ENCODE results near the gene IFNW1.

The IFNW1 gene

GRCh38 chr9:21104787-21105186, 36.8 kb downstream of the IFNW1 start:
- TF ChIP-seq CTCF (IDR thresholded peaks at IDR 0.05; ENCODE audit: insufficient read depth, low read depth, low read length, missing control alignments) = no peak
- H3K4me3 ChIP-seq (ENCODE audit: low read depth, low read length) = no peak overlapping the region
- no peak for DNase-seq (ENCODE audit: low read depth)

GRCh38 chr9:21102305-21102704, 39.3 kb downstream of the IFNW1 start:
- TF ChIP-seq CTCF (IDR thresholded peaks at IDR 0.05; ENCODE audit: insufficient read depth, low read depth, low read length, missing control alignments) = no peak
- no peak overlapping the region for H3K4me3 ChIP-seq (ENCODE audit: low read depth, low read length)

GRCh38 chr9:21097817-21098216, 43.8 kb downstream of the IFNW1 start:
- DNase-seq (ENCODE audit: low read depth) = no peak
- no peak overlapping the region for H3K4me3 ChIP-seq (ENCODE audit: low read depth, low read length)
- no peak for TF ChIP-seq CTCF (IDR thresholded peaks at IDR 0.05; ENCODE audit: insufficient read depth, low read depth, low read length, missing control alignments)

More at GRCh38 chr9:21102305-21102704, 39.3 kb downstream of the IFNW1 start:
- no peak for DNase-seq (ENCODE audit: low read depth)

GRCh38 chr9:21096901-21097255, 44.8 kb downstream of the IFNW1 start:
- TF ChIP-seq CTCF (IDR thresholded peaks at IDR 0.05; ENCODE audit: insufficient read depth, low read depth, low read length, missing control alignments) = no peak
- no peak for DNase-seq (ENCODE audit: low read depth)
- H3K4me3 ChIP-seq (ENCODE audit: low read depth, low read length) = peak overlapping the region; percentile 6; the same call in 1 of the 2 replicates

- DNase-seq (ENCODE audit: low read depth) = peak; percentile 64
- no peak for TF ChIP-seq CTCF (IDR thresholded peaks at IDR 0.05; ENCODE audit: insufficient read depth, low read depth, low read length, missing control alignments)
- H3K4me3 ChIP-seq (ENCODE audit: low read depth, low read length) = peak overlapping the region; percentile 6
Measured at GRCh38 chr9:21096172-21096900, 45.3 kb downstream of the IFNW1 start.

- no peak for DNase-seq (ENCODE audit: low read depth)
- TF ChIP-seq CTCF (IDR thresholded peaks at IDR 0.05; ENCODE audit: insufficient read depth, low read depth, low read length, missing control alignments) = no peak
- H3K4me3 ChIP-seq (ENCODE audit: low read depth, low read length) = no peak overlapping the region
Measured at GRCh38 chr9:21095561-21095960, 46.1 kb downstream of the IFNW1 start.
